Neural cell (in vitro differentiated cells): Measurements from ENCODE around the gene VSTM2B.

Experiments
- EP300 ChIP-seq: fragments of 450-650 bp; conservative IDR thresholded peaks from 2 replicates; pipeline ENCODE4 v1.6.1; 2014; ENCODE audit warnings: antibody characterized with exemption, mild to moderate bottlenecking, moderate library complexity; ENCODE audit not compliant: poor library complexity, severe bottlenecking
- EZH2 ChIP-seq: fragments of 200-600, 300-800 bp; shearing (Covaris generic), sonication (generic); IDR thresholded peaks from 2 replicates; pipeline ENCODE4 v1.6.1; 2014; ENCODE audit warnings: antibody characterized with exemption, low read length, borderline replicate concordance, mild to moderate bottlenecking; ENCODE audit not compliant: insufficient read depth, poor library complexity, severe bottlenecking
- MXI1 ChIP-seq: fragments of 450-650 bp; conservative IDR thresholded peaks from 2 replicates; pipeline ENCODE4 v1.6.1; 2014; ENCODE audit warnings: antibody characterized with exemption, mild to moderate bottlenecking; ENCODE audit not compliant: poor library complexity, severe bottlenecking
- POLR2AphosphoS5 ChIP-seq: IDR thresholded peaks from 2 replicates; pipeline ENCODE4 v1.6.1; 2012
- RAD21 ChIP-seq: fragments of 450-650 bp; conservative IDR thresholded peaks from 2 replicates; pipeline ENCODE4 v1.6.1; 2014; ENCODE audit warnings: antibody characterized with exemption, mild to moderate bottlenecking, moderate library complexity
- SMC3 ChIP-seq: fragments of 450-650 bp; conservative IDR thresholded peaks from 2 replicates; pipeline ENCODE4 v1.6.1; 2014; ENCODE audit warnings: antibody characterized with exemption, mild to moderate bottlenecking, moderate library complexity; ENCODE audit not compliant: poor library complexity
- TAF1 ChIP-seq: IDR thresholded peaks from 2 replicates; pipeline ENCODE4 v1.6.1; 2012; ENCODE audit warnings: low read depth
- TF ChIP-seq, protein P1 (sequence below): fragments of 450-650 bp; IDR thresholded peaks from 2 replicates; pipeline ENCODE4 v1.5.1; 2014; ENCODE audit warnings: antibody characterized with exemption, mild to moderate bottlenecking, moderate library complexity; ENCODE audit not compliant: poor library complexity, severe bottlenecking

DNA sequence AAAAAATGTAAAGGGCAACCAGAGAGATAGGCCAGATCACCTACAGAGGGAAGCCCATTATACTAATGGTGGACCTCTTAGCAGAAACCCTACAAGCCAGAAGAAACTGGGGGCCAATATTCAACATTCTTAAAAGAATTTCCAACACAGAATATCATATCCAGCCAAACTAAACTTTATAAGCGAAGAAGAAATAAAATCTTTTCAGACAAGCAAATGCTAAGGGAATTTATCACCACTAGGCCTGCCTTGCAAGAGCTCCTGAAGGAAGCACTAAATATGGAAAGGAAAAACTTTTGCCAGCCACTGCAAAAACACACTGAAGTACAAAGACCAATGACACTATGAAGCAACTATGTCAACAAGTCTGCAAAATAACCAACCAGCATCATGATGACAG lies 28.4 kb downstream of the VSTM2B start:
- TF ChIP-seq EZH2 (no peak), TAF1 (no peak), POLR2AphosphoS5 (no peak), EP300 (no peak), RAD21 (no peak), MXI1 (no peak), SMC3 (no peak)
- TF ChIP-seq, protein P1, sequence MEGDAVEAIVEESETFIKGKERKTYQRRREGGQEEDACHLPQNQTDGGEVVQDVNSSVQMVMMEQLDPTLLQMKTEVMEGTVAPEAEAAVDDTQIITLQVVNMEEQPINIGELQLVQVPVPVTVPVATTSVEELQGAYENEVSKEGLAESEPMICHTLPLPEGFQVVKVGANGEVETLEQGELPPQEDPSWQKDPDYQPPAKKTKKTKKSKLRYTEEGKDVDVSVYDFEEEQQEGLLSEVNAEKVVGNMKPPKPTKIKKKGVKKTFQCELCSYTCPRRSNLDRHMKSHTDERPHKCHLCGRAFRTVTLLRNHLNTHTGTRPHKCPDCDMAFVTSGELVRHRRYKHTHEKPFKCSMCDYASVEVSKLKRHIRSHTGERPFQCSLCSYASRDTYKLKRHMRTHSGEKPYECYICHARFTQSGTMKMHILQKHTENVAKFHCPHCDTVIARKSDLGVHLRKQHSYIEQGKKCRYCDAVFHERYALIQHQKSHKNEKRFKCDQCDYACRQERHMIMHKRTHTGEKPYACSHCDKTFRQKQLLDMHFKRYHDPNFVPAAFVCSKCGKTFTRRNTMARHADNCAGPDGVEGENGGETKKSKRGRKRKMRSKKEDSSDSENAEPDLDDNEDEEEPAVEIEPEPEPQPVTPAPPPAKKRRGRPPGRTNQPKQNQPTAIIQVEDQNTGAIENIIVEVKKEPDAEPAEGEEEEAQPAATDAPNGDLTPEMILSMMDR = no peak
